SK-N-MC (cell line): ENCODE data around the gene BCL11B.

Experiments
- EZH2 ChIP-seq: fragments of 200-600 bp; sonication (generic); IDR thresholded peaks from one replicate; pipeline ENCODE4 v1.6.1; 2017; ENCODE audit warnings: antibody characterized with exemption
- POLR2AphosphoS5 ChIP-seq: IDR thresholded peaks from 2 replicates; pipeline ENCODE4 v1.6.1; 2012; ENCODE audit warnings: mild to moderate bottlenecking, low read depth, low read length, borderline replicate concordance

- TF ChIP-seq POLR2AphosphoS5 (peak; percentile 93), EZH2 (no peak)
Measured at GRCh38 chr14:99271951-99272631, at the start of gene BCL11B.
